A673 (cell line): Measurements from ENCODE around the gene TRAP1. TPM values are rescaled to one million over a fixed set of nuclear protein-coding genes. Genes with fewer than 3 reads are reported as not detected.

Source experiments
- BruUV-seq: library from RNA; stranded (reverse); fragments of 400-500 nt; replicated peaks from 2 replicates; lab custom pipeline; 2021; lab: Mats Ljungman, UMichigan
- CTCF ChIA-PET: fragments of 300-600 bp; sonication (Branson Sonifier 250); formaldehyde crosslinking; loops from one replicate; lab custom pipeline; 2022; ENCODE audit warnings: antibody characterized with exemption; lab: Charles Lee
- POLR2A ChIA-PET: fragments of 300-600 bp; sonication (Branson Sonifier 250); formaldehyde crosslinking; loops from one replicate; lab custom pipeline; 2022; ENCODE audit warnings: antibody characterized with exemption; ENCODE audit not compliant: low non-redundant PET; lab: Charles Lee
- DNase-seq: peaks from one replicate; pipeline ENCODE4 v3.0.0-alpha.2; 2015; ENCODE audit warnings: low spot score
- H3K27ac ChIP-seq: fragments of 200-600 bp; sonication (generic); 2 replicates; pipeline ENCODE4 v1.5.1; 2016; ENCODE audit warnings: mixed run types, low read depth, mild to moderate bottlenecking, mixed read lengths, antibody characterized with exemption, low read length; ENCODE audit not compliant: poor library complexity, severe bottlenecking
- H3K27me3 ChIP-seq: fragments of 200-600 bp; sonication (generic); replicated peaks from 2 replicates; pipeline ENCODE4 v1.6.1; 2017; ENCODE audit warnings: mixed run types, low read depth, mild to moderate bottlenecking, mixed read lengths, antibody characterized with exemption, low read length; ENCODE audit not compliant: insufficient read depth, poor library complexity
- H3K36me3 ChIP-seq: fragments of 200-600 bp; sonication (generic); 2 replicates; pipeline ENCODE4 v1.6.1; 2016; ENCODE audit warnings: mixed run types, mild to moderate bottlenecking, mixed read lengths, antibody characterized with exemption, low read length; ENCODE audit not compliant: insufficient read depth, poor library complexity, severe bottlenecking
- H3K4me1 ChIP-seq: fragments of 200-600 bp; sonication (generic); 2 replicates; pipeline ENCODE4 v1.6.1; 2017; ENCODE audit warnings: mixed run types, mild to moderate bottlenecking, mixed read lengths, antibody characterized with exemption, low read length; ENCODE audit not compliant: insufficient read depth, poor library complexity, severe bottlenecking
- H3K4me3 ChIP-seq: fragments of 200-600 bp; sonication (generic); 2 replicates; pipeline ENCODE4 v1.5.1; 2016; ENCODE audit warnings: low read depth, mixed run types, mild to moderate bottlenecking, mixed read lengths, low read length; ENCODE audit not compliant: poor library complexity, severe bottlenecking
- H3K9me3 ChIP-seq: fragments of 200-600 bp; sonication (generic); 2 replicates; pipeline ENCODE4 v1.6.1; 2016; ENCODE audit warnings: mixed run types, low read depth, mild to moderate bottlenecking, mixed read lengths, antibody characterized with exemption, low read length; ENCODE audit not compliant: poor library complexity, severe bottlenecking
- CTCF ChIP-seq: fragments of 300-800, 200-600 bp; sonication (generic); conservative IDR thresholded peaks from 2 replicates; pipeline ENCODE4 v1.5.1; 2017; ENCODE audit warnings: low read depth, mild to moderate bottlenecking, antibody characterized with exemption, low read length, moderate library complexity, mixed read lengths
- EZH2 ChIP-seq: fragments of 200-600 bp; sonication (generic); IDR thresholded peaks from 2 replicates; pipeline ENCODE4 v1.6.1; 2017; ENCODE audit warnings: borderline replicate concordance, low read depth, mild to moderate bottlenecking, mixed read lengths, antibody characterized with exemption, low read length; ENCODE audit not compliant: poor library complexity, severe bottlenecking
- intact Hi-C: fragments of 100-400 bp; cut with micrococcal nuclease; formaldehyde crosslinking; loops from one replicate; pipeline ENCODE4 v1.10.0; 2022; ENCODE audit not compliant: unreplicated experiment
- total RNA-seq: library from RNA; stranded (reverse); gene quantifications from 2 replicates; pipeline ENCODE4 v1.2.3, GENCODE V29; 2021

Gene TRAP1
- total RNA-seq, 1 experiment from 2014 or later = 280 TPM

DNA sequence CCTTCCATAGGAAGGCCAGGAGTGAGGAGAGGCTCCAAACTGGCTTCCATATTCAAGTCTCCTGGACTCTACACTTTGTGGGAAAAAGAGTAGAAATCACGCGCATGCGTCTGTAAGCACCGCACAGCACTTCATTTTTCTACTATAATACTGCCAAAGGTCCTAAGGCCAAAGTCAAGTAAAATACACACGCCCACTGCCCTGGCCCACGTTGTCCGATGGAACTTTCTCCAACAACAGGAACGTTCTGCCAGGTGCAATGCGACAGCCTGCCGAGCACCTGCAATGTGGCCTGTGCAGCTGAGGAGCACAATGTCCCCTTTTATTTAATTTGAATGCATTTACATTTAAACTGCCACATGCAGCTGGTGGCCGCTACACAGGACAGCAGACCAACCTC lies 39.3 kb downstream of the TRAP1 start:
- intact Hi-C loops = no loop called here
- H3K4me3 ChIP-seq = no peak overlapping the region
- no peaks in the 10 kb centered on the region for H3K27me3 ChIP-seq
- CTCF ChIA-PET = no interaction called here
- TF ChIP-seq CTCF = no peak
- no peak for TF ChIP-seq EZH2
- DNase-seq = no peak
- no TSS peak for BruUV-seq
- no peak overlapping the region for H3K27ac ChIP-seq
- POLR2A ChIA-PET = no interaction called here
- no peaks in the 10 kb centered on the region for H3K9me3 ChIP-seq
- peaks cover 80% of the 10 kb centered on the region for H3K36me3 ChIP-seq
- no peaks in the 10 kb centered on the region for H3K4me1 ChIP-seq

DNA sequence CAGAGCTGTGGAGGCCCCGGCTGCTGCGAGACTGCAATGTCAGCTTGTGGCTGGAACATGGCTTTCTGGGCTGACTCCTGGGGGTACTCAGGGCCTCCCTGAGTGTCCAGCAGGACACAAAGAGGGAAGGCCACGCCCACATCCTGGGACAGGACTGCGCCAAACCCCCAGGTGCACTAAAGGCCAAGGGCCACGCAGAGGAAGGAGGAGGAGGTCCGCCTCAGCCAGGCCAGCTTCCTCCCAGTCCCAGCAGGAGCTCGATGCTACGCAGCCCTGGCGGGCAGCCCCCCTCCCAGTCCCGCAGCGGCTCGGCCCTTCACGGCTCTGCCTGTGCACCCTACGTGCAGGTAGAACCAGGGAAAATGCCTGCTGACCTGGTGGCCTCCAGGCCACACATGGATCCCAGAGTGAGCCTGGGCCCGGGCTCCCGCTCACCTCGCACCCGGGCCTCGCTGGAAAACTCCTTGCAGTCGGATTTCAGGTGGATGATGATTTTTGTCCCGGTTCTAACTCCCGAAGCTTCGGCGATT lies 41.7 kb downstream of the TRAP1 start:
- H3K36me3 ChIP-seq = peaks cover 76% of the 10 kb centered on the region
- no peak overlapping the region for H3K27ac ChIP-seq
- no peak for TF ChIP-seq CTCF
- no peak for TF ChIP-seq EZH2
- no peaks in the 10 kb centered on the region for H3K4me1 ChIP-seq
- H3K9me3 ChIP-seq = no peaks in the 10 kb centered on the region
- no peak for DNase-seq
- POLR2A ChIA-PET = no interaction called here
- CTCF ChIA-PET = no interaction called here
- BruUV-seq = no TSS peak
- H3K4me3 ChIP-seq = no peak overlapping the region
- intact Hi-C loops = no loop called here
- no peaks in the 10 kb centered on the region for H3K27me3 ChIP-seq

- POLR2A ChIA-PET = interaction anchor here (0.5 kb wide), 1 partner anchor 25 kb away, joined by 16 read pairs; no protein-coding TSS in a partner anchor
- intact Hi-C loops = no loop called here
- CTCF ChIA-PET = no interaction called here
Observed at GRCh38 chr16:3674513-3675295, 42.6 kb downstream of the TRAP1 start.

More at GRCh38 chr16:3674513-3675295, 42.6 kb downstream of the TRAP1 start:
- DNase-seq = no peak
- BruUV-seq = no TSS peak
- Histone ChIP-seq H3K4me1 (no peaks in the 10 kb centered on the region), H3K27ac (no peak overlapping the region), H3K9me3 (no peaks in the 10 kb centered on the region), H3K4me3 (no peak overlapping the region), H3K27me3 (no peaks in the 10 kb centered on the region), H3K36me3 (peaks cover 76% of the 10 kb centered on the region)
- TF ChIP-seq EZH2 (no peak), CTCF (no peak)
